HFF-Myc (cell line): ENCODE measurements around the gene BAHCC1.

Experiments used
- DNase-seq: peaks from one replicate; pipeline ENCODE4 v3.0.0-alpha.2; 2011; ENCODE audit warnings: low read depth; ENCODE audit errors: extremely low read depth
- H3K4me3 ChIP-seq: replicated peaks from 2 replicates; pipeline ENCODE4 v1.5.1; 2011; ENCODE audit warnings: low read depth, mild to moderate bottlenecking, control low read depth, low read length
- TF ChIP-seq, protein P1 (sequence below): IDR thresholded peaks from 2 replicates; pipeline ENCODE4 v1.5.1; 2012; ENCODE audit warnings: mild to moderate bottlenecking, low read depth, low read length, control low read depth; ENCODE audit errors: missing control alignments

Gene BAHCC1

DNA sequence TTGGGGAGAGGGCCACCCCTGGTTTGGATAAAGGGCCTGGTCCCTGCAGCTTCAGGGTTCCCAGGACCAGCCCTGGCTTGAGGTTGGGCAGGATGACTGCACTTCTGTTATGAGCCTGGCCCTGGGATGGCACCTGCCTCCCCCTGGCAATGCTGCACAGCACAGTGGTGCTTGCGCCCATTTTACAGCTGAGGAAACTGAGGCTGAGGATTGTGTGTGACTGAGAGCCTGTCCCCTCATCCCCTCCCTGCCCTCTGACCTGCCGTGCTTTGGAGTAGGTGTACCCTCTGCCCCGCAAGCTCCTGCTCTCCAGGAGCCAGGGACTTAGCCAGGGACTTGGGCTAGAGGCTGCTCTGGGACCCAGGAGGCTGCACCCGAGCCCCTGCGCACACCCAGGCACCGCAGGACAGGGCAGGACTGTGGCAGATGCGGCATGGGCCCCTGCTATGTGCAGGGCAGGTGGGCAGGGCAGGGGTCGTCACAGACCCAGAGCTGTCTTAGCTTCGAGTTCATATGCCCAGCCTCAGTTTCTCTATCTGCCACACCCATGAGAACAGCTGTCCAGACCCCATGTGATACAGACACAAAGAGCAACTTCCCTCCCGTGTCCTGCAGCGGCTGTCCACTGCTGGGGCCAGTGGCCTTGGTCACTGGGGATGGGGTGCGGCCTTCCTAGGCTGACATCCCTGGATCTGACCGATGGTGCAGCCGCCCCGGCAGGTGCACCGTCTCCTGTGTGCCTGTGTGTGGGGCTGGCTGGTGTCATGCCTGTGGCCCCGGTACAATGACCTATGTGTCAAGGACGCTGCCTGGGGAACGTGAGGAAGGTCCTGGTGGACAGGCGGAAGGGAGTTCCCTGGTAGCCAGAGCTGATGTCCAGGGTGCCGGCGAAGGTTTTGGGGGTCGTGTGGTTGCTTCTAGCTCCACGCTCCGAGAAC is 36.6 kb downstream of the BAHCC1 start:
- H3K4me3 ChIP-seq = no peak overlapping the region
- DNase-seq = no peak
- TF ChIP-seq, protein P1, sequence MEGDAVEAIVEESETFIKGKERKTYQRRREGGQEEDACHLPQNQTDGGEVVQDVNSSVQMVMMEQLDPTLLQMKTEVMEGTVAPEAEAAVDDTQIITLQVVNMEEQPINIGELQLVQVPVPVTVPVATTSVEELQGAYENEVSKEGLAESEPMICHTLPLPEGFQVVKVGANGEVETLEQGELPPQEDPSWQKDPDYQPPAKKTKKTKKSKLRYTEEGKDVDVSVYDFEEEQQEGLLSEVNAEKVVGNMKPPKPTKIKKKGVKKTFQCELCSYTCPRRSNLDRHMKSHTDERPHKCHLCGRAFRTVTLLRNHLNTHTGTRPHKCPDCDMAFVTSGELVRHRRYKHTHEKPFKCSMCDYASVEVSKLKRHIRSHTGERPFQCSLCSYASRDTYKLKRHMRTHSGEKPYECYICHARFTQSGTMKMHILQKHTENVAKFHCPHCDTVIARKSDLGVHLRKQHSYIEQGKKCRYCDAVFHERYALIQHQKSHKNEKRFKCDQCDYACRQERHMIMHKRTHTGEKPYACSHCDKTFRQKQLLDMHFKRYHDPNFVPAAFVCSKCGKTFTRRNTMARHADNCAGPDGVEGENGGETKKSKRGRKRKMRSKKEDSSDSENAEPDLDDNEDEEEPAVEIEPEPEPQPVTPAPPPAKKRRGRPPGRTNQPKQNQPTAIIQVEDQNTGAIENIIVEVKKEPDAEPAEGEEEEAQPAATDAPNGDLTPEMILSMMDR = no peak

DNA sequence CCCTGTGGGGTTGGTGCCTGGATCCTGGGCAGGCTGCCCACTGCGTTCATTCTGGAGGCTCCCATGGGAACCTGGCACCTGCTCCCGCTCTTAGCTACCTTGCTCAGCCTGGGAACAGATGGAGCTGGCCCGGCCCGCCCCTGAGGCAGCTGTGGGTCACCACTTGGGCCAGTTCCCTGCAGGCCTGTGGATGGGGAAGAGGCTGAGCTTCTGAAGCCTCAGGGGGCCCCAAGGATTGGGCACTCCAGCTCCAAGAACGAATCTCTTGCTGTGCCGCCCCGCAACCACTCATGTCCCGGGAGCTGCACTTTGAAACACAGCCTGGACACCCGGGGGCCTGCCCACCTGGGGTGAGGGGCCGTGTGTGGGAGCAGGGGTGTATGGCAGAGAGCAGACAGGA is 37.7 kb downstream of the BAHCC1 start:
- TF ChIP-seq, protein P1 = no peak
- H3K4me3 ChIP-seq = no peak overlapping the region
- DNase-seq = no peak

DNA sequence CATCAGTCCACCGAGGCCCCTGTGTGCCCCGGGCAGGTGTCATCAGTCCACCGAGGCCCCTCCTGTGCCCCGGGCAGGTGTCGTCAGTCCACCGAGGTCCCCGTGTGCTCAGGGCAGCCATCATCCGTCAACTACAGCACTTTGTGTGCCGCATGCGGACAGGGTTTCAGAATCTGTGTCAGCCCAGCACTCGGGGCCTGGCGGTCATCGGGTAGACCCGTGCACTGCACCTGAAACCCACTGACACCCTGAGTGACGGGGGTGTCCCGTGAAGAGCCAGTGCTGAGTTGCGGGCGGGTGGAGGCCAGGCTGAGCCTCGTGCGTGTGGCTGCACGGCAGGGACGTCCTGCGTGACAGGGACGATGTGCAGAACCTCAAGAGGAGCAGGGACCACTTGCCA is 38.4 kb downstream of the BAHCC1 start:
- TF ChIP-seq, protein P1 = no peak
- no peak overlapping the region for H3K4me3 ChIP-seq
- no peak for DNase-seq

DNA sequence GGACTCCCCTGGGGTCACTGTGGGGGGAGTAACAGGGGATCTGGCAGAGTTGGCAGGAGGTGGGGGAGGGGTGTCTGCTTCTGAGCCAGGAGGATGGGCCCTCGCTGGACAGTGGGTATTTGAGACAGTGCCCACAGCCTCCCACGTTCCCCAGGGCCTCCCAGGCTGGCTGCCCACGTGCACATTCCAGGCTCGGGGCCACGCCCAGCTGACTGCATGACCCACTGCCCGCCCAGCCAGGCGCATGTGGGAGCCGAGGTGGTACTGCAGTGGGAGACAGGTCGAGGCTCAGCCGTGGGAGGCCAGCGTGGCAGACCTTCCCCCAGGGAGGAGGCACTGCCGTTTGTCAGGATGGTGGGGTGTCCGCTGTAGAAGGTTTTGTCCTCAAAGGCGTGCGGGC is 38.8 kb downstream of the BAHCC1 start:
- no peak overlapping the region for H3K4me3 ChIP-seq
- no peak for DNase-seq
- TF ChIP-seq, protein P1 = no peak

DNA sequence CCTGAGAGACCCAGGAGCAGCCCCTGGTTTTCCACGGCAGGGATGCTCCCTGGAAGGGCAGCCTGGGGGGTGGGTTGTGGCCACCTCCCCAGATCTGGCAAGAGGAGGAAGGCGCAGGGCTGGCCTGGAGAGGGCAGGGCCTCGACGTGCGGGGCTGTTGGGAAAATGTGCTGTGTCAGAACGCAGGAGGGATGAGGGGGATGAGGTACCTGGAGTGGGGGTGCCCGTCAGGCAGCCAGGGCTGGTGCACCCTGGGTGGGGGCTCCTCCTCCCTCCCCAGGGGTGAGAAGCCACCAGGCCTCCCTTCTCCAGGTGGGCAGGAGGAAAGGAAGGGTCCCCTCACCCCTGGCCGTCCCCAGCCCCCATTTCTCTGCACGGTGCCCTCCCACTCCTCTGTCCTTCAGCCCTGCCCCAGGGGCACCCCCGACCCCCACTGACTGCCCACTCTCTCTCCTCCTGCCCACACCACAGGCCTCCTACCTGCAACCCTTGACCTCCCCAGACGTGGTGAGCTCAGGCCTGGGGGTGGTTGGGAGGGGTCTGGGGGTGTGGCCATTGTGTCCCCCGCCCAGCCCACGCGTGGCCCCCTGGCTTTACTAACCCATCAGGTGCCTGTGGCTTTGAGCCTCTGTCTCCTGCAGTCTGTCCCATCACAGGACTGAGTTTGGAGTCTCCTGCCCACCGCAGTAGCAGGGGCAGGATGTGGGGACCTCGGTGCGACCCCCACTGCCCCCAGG is 39.6 kb downstream of the BAHCC1 start:
- TF ChIP-seq, protein P1 = no peak
- H3K4me3 ChIP-seq = no peak overlapping the region
- DNase-seq = no peak

DNA sequence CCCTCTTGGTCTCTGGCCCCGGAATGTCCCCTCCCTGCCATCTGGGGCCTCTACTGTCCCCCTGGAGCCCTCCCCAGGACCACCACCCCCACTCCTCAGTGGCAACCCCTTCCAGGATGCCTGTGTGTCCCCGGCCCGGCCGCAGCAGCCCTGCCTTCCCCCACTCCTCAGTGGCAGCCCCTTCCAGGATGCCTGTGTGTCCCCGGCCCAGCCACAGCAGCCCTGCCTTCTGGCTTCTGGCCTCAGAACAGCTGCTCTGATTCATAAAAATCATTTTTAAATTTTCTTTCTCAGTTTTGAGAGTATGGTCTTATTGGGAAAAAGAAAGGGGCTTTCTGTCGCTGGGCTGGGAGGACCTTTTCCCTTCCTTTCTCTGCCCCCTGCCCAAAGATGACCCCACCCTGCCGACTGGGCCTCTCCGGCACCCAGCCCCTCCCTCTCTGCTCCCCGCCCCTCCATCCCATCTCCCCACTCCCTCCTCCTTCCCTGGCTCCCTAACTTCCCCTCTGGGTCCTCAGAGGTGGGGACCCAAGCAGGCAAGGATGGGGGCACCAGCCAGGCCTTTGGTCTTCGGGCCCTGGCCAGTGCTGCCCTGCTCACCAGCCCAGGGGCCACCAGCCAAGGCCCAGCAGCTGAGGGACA is 40.5 kb downstream of the BAHCC1 start:
- TF ChIP-seq, protein P1 = no peak
- H3K4me3 ChIP-seq = no peak overlapping the region

More for the DNA sequence above, 40.5 kb downstream of the BAHCC1 start:
- no peak for DNase-seq
